ENCODE data around the gene PLXNA2.

Gene PLXNA2

GRCh38 chr1:208265525-208265924 lies 21.3 kb upstream of the PLXNA2 start:
- DNase-seq = no peak

DNA sequence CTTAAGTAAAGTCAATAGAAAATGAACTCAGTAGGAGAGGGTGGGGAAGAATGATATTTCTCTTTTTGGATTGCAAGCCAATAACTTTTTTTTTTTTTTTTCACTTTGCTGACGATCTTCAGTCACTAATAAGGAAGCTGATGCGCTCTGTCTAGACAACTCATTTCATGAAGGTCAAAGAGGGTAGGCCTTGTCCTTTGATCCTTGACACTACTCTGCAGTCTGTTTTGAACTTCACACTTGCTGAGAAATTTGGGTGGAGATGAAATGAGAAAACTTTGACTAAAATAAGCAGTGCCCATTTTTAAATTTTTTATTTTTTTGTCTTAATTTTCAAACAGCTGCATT lies 20.9 kb upstream of the PLXNA2 start:
- DNase-seq = no peak

GRCh38 chr1:208264469-208265121 lies 20.4 kb upstream of the PLXNA2 start:
- DNase-seq = no peak

GRCh38 chr1:208261874-208262273 lies 17.7 kb upstream of the PLXNA2 start:
- DNase-seq = no peak

DNA sequence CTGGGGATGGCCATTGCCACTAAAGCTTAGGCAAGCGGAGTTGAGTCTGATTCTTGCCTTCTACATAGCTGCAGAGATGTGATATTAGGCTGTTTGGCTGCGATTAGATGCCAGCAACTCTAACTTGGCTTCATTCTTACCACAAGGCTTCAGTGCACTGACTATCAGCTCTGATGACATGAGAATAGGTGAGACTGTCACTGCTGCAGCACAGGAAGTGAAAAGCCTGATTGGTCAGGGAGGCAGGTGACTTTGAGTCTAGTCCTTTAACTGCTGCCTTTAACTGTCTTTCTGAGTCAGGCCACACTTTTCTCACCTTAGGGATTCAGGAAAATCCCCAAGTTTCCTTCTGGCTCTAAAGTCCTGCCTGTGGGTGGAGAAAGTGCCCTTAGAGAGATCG lies 14.1 kb upstream of the PLXNA2 start:
- no peak for DNase-seq

GRCh38 chr1:208257351-208257750 lies 13.2 kb upstream of the PLXNA2 start:
- DNase-seq = no peak

DNA sequence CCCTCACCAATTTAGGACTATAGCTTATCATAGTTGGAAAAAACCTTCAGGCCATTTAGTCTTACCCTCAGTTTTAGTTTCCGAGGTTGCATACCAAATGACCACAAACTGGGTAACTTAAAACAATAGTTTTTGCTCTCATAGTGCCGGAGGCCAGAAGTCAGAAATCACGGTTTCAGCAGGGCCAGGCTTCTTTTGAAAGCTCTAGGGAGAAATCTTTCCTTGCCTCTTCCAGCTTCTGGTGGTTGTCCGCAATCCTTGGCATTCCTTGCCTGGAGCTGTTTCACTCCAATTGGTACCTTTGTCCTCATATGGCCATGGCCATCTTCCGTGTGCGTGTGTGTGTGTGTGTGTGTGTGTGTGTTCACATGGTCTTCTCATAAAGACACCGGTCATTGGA lies 12.4 kb upstream of the PLXNA2 start:
- DNase-seq = no peak

DNA sequence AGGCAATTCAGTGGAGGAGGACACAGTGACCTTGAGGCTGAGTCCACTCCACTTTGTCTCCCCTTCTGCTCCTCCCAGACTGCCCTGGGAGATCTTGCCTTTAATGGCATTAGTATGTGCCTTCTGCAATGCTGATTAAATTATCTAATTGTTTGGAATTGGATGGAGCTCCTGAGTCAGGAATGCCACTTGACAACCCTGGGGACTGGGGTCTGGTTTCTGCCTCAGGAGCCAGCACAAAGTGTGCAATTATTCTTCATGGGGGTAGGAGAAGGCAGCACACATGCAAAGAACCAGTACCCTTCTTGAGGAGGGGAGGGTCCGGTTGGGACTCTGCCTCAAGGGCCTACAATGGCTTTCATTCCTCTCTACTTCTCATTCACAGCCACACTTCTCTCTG lies 11.9 kb upstream of the PLXNA2 start:
- no peak for DNase-seq

DNA sequence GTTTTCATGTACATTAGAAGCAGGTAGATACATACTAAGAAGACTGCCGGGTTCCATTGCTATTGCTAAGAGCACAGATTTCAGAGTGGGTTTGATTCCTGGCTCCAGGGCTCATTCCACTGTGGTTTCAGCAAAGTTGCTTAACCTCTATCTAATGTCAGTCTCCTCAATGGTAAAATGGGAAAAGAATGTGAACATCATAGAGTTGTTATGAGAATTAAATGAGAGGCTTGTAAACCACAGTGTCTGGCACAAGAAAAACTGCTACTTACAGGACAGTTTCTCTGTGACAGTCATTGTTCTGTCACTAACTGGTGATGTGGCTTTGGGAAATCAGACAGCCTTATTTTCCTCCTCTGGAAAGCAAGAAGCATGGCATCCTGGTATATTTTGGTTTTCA lies 10.7 kb upstream of the PLXNA2 start:
- no peak for DNase-seq

DNA sequence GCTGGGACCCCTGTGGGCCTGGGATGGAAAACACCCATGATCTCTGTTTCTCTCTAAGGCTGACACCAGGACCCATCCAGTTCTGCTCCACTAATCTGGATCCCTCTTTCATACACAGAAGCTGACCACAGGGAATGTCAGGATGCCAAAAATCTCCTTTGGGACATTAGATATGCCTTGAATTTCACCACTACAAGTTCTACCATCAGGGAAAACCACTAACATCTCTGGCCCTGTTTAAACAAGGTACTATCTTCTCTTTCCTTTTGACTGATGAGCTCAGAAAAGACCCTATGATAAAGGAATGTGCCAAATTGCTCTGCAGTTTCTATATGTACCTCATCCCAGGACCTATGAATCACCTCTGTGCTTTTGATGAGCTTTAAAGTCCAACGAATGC lies 10.2 kb upstream of the PLXNA2 start:
- DNase-seq = no peak

DNA sequence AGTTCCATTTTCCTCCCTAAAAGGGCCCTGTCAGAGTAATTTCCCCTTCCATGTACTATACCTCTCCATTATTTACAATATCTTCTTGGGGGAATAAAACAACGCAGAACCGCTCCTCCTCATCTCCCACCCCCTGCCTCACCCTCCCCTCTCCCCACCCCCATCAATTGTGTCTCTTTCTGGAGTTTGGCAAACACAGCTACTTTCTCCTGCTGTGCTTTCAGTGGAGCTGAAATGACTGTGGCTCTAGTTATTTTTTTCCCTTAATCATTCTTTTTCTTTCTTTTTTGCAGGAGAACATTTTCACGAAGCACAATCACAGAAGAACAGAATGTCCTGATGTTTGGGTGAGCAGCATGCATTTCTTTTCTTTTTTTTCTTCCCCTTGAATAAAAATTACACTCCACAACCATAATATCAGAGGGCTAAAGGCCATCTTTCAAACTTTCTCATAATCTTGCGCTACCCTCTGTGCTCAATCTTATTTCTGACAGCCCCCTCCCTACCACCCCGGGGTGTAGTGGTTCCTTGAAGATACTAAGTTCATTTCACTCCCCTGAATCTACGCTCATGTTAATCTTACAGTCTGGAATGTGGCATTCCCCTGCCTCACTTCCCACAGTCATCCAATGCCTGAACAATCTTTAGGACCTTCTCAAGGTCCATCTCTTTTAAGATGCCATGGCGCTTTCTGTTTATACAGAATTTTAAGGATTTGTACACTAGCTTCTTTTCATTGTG lies 8.8 kb upstream of the PLXNA2 start:
- no peak for DNase-seq

- no peak for DNase-seq
Measured at GRCh38 chr1:208251911-208252835, 8.0 kb upstream of the PLXNA2 start.

DNA sequence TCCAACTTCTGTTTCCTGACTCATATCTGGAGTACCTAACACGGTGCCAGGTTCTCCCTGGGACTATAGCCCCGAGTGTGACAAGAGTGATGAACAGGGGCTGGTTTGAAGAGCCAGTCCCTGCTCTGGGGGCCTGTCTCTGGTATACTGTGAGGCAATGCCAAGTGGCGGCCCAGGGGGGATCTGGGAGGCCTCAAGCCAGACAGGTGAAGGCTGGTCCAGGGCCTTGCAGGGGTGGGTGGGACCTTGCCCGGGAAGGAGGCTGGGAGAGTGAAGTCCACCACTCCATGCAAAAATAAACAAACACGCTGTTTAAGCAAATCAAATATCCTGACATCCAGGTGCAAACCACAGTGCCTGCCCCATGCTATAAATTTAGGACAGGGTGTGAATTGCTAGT lies 6.8 kb upstream of the PLXNA2 start:
- DNase-seq = no peak

DNA sequence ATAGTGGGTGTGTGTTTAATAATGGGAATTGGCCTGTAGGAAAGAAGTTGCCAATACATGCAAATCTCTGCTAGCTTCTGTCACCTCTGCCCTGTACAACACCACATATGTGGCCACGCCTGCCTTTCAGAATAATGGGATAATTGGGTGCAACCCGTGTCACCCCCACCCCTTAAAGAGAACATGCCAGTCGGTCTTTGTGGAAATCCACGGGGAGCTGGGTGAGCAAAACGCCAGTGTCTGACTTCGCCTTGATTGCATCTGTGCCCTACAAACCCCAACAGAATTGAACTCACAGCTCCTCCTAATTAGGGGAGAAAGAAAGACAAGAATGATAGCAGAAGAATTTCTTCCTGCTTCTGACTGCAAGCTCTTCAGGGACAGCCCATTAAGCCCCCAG lies 6.4 kb upstream of the PLXNA2 start:
- no peak for DNase-seq

DNA sequence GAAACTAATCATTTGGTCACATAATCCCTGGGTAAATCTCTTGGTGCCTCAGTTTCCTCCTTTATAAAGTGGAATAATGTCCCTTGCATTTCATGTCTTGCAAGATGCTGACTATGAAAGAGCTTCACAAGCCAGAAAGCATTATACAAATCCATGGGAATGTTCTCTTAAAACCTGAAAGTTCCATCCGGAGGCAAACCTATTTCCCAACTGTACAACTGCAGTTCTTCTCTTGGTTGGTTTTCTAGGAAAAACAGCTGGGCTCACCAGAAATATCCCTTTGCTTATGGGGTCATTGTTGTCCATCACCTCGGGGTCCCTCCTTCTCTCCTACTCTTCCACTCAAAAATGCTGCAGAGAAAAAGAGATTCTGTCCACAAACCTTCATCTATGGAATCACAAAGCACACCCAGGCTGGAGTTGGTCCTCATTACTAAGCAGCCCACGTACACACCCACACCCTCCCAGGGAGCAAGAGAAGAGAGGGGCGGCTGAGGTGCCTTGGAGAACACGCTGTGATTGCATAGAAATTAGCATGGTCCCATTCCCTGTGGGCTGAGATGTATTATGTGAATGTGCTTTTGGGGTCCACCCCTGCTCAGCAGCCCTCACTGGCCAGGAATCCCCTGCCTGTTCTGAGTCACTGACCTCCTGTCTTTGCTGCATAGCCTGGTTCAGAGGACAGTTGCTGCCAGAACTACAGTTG lies 5.0 kb upstream of the PLXNA2 start:
- DNase-seq = no peak

GRCh38 chr1:208248307-208248801 lies 4.2 kb upstream of the PLXNA2 start:
- no peak for DNase-seq

DNA sequence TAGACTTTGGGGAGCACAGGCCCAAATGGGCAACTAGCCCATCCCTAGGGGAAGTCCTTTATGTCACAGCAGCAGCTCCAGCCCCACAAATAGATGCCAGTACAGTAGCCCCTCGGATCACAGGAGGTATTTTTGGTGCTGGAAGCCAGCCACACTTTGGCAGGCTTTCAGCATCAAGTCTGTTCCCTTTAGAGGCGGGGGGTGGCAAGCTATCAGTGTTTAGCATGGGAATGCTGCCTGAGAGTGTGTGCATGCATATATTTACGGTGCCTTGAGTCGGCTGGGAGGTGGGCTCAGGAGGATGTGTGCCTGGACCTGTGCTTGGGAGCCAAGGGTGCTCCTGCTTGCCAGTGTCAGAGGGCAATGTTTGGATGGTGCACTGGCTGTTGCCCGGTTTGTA lies 3.5 kb upstream of the PLXNA2 start:
- no peak for DNase-seq

DNA sequence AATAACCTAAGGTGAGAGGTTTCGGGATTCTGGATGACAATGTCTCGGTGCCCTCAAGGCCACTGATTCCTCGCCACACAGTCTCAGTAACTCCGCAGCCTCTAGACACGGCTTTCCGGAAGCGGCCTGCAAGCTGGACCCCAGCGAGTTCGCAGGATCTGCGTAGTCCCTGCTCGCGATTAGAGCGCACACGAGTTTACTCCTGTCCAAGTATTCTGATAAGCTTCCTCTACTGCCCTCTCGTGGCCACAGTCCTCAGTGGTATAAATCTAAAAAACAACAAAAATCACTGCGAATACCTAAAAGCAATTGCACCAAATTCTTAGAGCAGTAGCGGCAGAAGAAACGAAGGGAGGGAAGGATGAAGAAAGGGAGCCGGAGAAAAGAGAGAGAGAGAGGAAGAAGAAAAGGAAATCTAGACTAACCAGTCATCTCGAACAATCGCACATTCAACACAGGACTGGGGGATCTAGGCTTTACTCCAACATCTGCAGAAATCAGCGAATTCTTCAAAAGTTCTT lies 1.1 kb upstream of the PLXNA2 start:
- DNase-seq = peak; percentile 88

GRCh38 chr1:208243527-208243966 lies 637 bp downstream of the PLXNA2 start:
- peak; percentile 8 for DNase-seq

DNA sequence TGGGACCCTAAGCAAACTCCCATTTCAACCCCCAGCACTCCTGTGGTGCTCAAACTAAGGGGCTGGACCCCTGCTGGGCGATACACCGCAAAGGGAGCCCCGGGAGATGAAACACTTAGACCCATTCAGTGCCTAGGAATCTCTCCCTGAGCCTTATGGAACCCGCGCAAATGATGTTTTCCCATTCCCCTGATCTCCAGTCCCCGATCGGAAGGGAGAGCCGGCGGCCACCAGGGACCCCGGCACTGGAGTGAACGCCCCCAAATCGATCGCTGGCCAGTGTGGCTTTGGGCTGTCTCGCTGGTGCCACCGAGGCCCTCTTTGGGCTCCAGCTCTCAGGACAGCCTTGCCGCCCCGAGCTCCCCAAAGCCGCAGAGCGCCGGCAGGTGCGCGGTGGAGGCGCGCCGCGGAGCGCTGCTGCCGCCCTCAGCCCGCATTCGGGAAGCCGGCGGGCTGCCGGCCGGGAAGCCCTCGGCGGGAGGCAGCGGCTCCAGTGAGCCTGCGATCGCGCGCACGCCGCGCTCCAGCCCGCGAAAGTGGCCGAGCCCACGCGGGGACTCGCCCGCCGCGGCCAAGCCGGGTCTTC lies 1.1 kb downstream of the PLXNA2 start:
- DNase-seq = peak; percentile 10

DNA sequence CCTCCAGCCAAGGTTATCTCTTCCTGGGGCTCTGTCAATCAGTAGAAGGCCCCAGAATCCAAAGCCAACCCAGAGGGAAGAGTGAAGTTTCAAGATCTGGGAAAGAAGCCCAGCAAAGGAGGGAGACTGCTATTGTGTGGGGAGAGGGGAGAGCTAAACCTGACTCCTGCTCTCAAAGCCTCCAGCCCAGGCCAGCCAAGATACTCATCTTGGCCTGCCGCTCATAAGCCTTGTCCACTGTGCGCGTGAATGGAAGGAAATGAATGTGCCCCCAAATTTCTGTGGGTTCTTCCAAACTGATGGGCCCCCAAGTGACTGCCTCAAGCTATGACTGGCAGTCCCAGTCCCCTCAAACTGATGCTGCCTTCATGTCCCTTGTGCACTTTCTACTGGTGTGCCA lies 2.0 kb downstream of the PLXNA2 start:
- DNase-seq = no peak

DNA sequence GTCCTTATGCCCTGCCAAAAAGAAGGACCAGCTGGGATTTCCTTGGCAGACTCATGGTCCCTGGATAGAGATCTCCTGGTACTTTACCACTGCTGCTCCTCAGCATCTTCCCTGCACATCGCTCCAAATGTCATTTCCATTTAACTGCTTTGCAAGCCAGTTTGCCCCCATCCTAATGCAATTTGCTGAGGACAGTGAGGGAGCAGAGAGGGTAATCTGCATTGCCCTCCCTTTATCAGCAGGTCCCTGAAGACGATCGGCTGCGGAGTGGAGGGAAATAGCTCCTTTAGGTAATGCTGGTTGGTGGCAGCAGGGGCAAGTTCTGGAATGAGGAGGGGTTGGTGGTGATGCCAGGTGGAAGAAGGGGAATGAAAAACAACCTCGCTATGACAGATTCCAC lies 2.7 kb downstream of the PLXNA2 start:
- DNase-seq = no peak
